Subcutaneous adipose tissue (tissue), 4 donors: ENCODE data around the gene TERC. TPM values are rescaled to one million over a fixed set of nuclear protein-coding genes. Genes with fewer than 3 reads are reported as not detected.

ENCODE experiments used
- total RNA-seq, 4 donors: library from RNA; depleted of rRNA; stranded (reverse); fragments of >200 nt; gene quantifications; one replicate each; pipeline ENCODE4 v1.1.0, GENCODE V29; 2016
- TF ChIP-seq, protein P1 (sequence below): fragments of 450-650 bp; IDR thresholded peaks from one replicate; pipeline ENCODE4 v1.5.1; 2016; ENCODE audit warnings: low read depth, mild to moderate bottlenecking, control low read depth, antibody characterized with exemption, moderate library complexity

Gene TERC
- total RNA-seq, 4 donors from 2014 or later = 21.2 to 271 (median 165) TPM

DNA sequence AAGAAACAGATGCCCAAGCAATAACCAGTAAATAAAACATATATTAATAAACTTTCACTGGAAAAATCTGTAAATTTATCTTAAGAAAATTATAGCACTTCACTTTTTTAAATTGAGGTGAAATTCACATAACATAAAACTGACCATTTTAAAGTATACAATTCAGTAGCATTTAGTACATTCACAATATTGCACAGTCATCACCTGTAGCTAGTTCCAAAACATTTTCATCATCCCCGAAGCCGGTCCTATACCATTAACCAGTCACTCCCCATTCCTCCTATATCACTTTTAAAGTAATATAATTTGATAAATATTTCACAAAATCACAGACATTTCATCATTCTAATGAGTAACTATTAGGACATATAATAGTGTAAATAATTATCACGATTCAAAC is 39.8 kb upstream of the TERC start:
- TF ChIP-seq, protein P1, sequence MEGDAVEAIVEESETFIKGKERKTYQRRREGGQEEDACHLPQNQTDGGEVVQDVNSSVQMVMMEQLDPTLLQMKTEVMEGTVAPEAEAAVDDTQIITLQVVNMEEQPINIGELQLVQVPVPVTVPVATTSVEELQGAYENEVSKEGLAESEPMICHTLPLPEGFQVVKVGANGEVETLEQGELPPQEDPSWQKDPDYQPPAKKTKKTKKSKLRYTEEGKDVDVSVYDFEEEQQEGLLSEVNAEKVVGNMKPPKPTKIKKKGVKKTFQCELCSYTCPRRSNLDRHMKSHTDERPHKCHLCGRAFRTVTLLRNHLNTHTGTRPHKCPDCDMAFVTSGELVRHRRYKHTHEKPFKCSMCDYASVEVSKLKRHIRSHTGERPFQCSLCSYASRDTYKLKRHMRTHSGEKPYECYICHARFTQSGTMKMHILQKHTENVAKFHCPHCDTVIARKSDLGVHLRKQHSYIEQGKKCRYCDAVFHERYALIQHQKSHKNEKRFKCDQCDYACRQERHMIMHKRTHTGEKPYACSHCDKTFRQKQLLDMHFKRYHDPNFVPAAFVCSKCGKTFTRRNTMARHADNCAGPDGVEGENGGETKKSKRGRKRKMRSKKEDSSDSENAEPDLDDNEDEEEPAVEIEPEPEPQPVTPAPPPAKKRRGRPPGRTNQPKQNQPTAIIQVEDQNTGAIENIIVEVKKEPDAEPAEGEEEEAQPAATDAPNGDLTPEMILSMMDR = no peak

DNA sequence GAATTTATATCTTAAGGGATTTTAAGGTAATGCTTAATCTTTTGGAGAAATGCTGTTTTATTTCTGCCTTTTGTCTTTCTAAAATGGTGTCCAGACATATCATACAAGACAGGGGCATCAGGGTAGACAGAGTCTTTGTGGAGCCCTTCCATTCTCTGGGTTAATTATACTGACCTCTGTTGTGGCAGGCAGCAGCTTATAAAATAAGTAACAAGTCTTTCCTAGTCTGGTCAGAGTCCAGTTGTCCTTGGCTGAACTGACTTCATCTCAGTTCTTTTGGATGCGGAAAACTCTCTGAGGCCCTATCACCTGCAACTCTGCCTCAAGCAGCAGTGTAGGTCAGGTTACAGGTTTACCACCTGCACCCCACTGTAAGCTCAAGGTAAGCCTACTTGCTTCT is 27.5 kb upstream of the TERC start:
- TF ChIP-seq, protein P1 = no peak

DNA sequence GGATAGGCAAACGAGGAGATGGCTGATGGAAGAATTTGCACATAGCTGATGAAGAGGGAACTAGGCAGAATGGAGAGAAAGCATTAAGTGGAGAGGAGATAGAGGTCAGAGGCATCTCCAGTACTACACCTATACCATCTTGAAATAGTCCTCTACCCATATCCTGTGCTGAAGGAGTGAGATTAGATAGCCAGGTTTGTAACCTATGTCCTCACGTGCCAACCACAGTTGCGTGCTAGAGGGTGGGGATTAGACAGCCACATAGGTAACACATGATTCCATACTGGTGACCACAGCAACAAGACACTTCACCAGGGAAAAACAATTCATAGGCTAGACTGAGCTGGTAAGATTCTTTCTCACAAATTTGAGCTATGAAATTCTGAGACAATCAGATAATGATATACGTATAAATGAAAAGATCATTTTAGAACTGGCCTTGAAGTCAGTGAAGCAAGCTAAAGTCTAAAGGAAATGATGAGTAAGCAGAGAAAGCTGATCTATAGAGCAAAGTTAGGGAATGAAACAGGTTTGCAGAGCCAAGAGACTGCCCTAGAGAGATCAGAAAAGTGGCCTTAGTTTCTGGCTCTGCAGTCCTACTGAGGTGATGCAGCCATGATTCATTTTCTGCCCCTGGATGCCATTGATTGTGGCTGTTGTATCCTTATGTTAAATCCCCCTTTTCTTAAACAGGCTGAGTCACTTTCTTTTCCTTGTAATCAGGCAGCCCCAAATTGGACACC is 26.0 kb upstream of the TERC start:
- TF ChIP-seq, protein P1 = no peak

DNA sequence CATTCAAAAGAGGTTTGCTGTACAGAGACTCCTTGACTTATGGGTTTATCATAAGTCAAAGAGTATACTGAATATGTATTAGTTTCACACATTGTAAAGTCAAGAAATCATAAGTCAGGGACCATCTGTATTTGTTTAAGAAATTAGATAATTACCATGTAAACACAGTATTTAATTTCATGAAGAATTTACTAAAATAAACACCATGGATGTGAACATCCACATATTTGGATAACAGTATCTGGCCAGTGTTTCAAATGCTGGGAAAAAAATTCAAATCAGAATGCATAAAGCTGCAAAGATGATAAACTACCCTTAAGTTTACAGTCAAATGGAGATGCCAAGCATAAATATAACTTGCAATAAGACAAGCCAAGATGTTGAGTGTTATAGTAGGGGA is 25.4 kb upstream of the TERC start:
- TF ChIP-seq, protein P1 = no peak

DNA sequence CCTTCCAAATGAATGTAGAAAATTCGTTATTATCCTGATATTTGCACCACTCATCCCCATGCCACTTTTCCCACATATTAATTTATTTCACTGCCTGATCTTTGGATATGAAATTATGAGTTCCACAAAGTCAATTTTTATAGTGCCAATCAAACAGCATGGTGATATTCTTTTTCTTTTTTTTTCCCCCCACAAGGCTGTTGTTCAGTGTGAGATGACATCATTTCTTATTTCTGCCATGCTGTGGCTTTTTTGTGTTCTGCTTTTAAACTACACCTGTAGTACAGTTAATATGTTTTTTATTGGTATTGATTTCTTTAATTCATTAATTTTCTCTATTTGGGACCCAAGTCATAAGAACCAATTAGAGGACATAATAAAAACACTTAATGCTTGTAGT is 22.9 kb upstream of the TERC start:
- TF ChIP-seq, protein P1 = no peak

DNA sequence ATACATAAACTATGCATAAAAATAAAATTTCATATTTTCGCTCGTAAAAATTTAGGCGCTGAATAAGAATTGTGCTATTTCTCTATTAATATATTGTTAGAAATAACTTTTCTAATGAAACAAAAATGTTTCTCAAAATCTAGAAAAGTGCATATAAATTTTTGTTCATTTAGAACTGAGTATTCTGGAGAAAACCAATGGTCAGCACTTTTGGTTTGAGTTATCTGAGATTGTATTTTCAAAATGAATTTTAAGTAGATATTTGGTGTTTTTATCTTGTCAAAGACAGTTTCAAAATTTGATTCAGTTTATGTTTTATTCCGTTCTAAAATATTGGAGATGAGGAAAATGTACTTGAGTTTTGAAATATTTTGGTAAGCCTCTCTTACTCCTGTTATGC is 22.3 kb upstream of the TERC start:
- TF ChIP-seq, protein P1 = no peak

DNA sequence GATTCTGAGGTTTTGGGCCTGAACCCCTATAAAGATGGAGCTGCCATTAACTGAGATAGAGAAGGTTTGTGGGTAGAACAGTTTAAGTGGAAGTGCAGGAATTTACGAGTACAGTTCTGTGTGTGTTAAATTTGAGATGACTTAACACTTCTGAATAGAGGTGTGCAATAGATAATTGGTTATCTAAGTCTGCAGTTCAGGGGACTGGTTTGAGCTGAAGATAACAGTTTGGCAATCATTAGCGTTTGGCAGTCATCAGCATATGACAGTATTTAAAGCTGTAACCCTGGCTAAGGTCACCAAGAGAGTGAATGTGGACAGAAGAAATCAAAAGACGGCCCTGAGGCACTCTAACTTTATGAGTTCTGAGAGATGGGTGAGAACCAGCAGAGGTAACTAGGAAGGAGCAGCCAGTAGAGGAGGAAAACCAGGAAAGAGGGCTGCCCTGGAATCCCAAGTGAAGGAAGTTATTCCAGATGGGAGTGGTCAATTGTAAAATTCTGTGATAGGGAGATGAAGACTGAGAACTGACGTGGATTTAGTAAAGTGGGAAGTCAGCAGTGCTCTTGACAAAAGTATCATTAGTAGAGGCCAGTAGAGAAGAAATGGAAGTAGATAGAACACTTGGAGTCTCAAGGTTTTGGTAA is 16.5 kb upstream of the TERC start:
- TF ChIP-seq, protein P1 = no peak
